ENCODE data around the gene ADH4. TPM values are rescaled to one million over a fixed set of nuclear protein-coding genes. Genes with fewer than 3 reads are reported as not detected.
A peak's percentile ranks its signal among the peaks of the same experiment; 100 is the strongest.
"Not testable (repeated sequence)": the region's sequence is repeated elsewhere in the genome, so short reads cannot be mapped to it uniquely, and the experiment has no call there.

ADH4 gene
- total RNA-seq, 1 experiment from 2014 or later, result not detected

GRCh38 chr4:99135541-99136162, 8.4 kb downstream of the ADH4 start:
- DNase-seq (ENCODE audit: low read depth), result no peak

- DNase-seq (ENCODE audit: low read depth), result no peak
These were observed 9.5 kb downstream of the ADH4 start for GRCh38 chr4:99134586-99134985.

- DNase-seq (ENCODE audit: low read depth), result no peak
These were observed 12.7 kb downstream of the ADH4 start for GRCh38 chr4:99131378-99131777.

GRCh38 chr4:99126376-99126775, 17.7 kb downstream of the ADH4 start:
- DNase-seq (ENCODE audit: low read depth), result no peak

GRCh38 chr4:99121008-99121407, 23.1 kb downstream of the ADH4 start:
- DNase-seq (ENCODE audit: low read depth), result no peak

- no peak for DNase-seq (ENCODE audit: low read depth)
These were observed 23.6 kb downstream of the ADH4 start for GRCh38 chr4:99120501-99120900.

GRCh38 chr4:99117876-99118693, 26.0 kb downstream of the ADH4 start:
- peak; percentile 17 for DNase-seq (ENCODE audit: low read depth)

- not testable (repeated sequence) for DNase-seq (ENCODE audit: low read depth)
These were observed 26.8 kb downstream of the ADH4 start for GRCh38 chr4:99117122-99117841.

- DNase-seq (ENCODE audit: low read depth), result not testable (repeated sequence)
These were observed 34.8 kb downstream of the ADH4 start for GRCh38 chr4:99109286-99109685.

- no peak for DNase-seq (ENCODE audit: low read depth)
These were observed 39.9 kb downstream of the ADH4 start for GRCh38 chr4:99104153-99104552.

GRCh38 chr4:99103166-99103565, 40.9 kb downstream of the ADH4 start:
- no peak for DNase-seq (ENCODE audit: low read depth)

- no peak for DNase-seq (ENCODE audit: low read depth)
These were observed 41.5 kb downstream of the ADH4 start for GRCh38 chr4:99102634-99103033.

- no peak for DNase-seq (ENCODE audit: low read depth)
These were observed 43.2 kb downstream of the ADH4 start for GRCh38 chr4:99100876-99101275.

- DNase-seq (ENCODE audit: low read depth), result not testable (repeated sequence)
These were observed 44.3 kb downstream of the ADH4 start for GRCh38 chr4:99099814-99100213.

- no peak for DNase-seq (ENCODE audit: low read depth)
These were observed 44.8 kb downstream of the ADH4 start for GRCh38 chr4:99099311-99099710.

GRCh38 chr4:99091841-99092240, 52.3 kb downstream of the ADH4 start:
- DNase-seq (ENCODE audit: low read depth), result not testable (repeated sequence)

- no peak for DNase-seq (ENCODE audit: low read depth)
These were observed 52.9 kb downstream of the ADH4 start for GRCh38 chr4:99091216-99091575.

GRCh38 chr4:99090481-99091215, 53.4 kb downstream of the ADH4 start:
- DNase-seq (ENCODE audit: low read depth), result no peak

- DNase-seq (ENCODE audit: low read depth), result peak; percentile 67
These were observed 55.4 kb downstream of the ADH4 start, which contains the start of gene ADH5 for GRCh38 chr4:99088481-99089365. ADH5 (minus strand) TSS chr4:99088788; CDS start chr4:99088700, 88 bp downstream.

- DNase-seq (ENCODE audit: low read depth), result peak; percentile 31
These were observed 56.1 kb downstream of the ADH4 start for GRCh38 chr4:99088023-99088449.

Measured in HT1080 (cell line).